ENCODE results near the gene NXF1.

DNA sequence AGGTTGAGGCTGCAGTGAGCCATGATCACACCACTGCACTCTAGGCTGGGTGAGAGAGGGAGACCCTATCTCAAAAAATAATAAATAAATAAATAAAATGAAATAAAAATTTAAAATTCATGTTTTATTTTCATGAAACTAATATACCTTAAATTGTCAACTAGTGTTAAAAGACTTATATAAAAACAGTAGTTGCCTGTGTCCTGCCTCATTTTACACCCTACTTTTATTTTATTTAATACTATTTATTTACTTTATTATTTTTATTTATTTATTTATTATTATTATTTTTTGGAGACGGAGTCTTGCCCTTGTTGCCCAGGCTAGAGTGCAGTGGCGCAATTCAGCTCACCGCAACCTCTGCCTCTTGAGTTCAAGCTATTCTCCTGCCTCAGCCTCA lies 38.9 kb upstream of the NXF1 start:
- TF ChIP-seq CTCF (IDR thresholded peaks at IDR 0.05; ENCODE audit: poor library complexity): no peak
- TF ChIP-seq EZH2 (IDR thresholded peaks at IDR 0.05; ENCODE audit: borderline replicate concordance): no peak
